GM10266 (cell line): ENCODE results near the gene LTBP1.

Source experiments
- DNase-seq: peaks from one replicate; pipeline ENCODE4 v3.0.0; 2012; ENCODE audit errors: extremely low spot score
- CTCF ChIP-seq: IDR thresholded peaks from 2 replicates; pipeline ENCODE4 v1.5.1; 2012; ENCODE audit warnings: mild to moderate bottlenecking, low read depth; ENCODE audit not compliant: control insufficient read depth, insufficient read depth; ENCODE audit errors: missing control alignments

The LTBP1 gene

GRCh38 chr2:33022395-33022985, 75.7 kb downstream of the LTBP1 start:
- TF ChIP-seq CTCF = no peak
- no peak for DNase-seq

- DNase-seq = no peak
- no peak for TF ChIP-seq CTCF
These were observed 76.4 kb downstream of the LTBP1 start for GRCh38 chr2:33022989-33023727.

GRCh38 chr2:33023728-33024500, 77.2 kb downstream of the LTBP1 start:
- TF ChIP-seq CTCF = no peak
- DNase-seq = no peak

- DNase-seq = no peak
These were observed 78.0 kb downstream of the LTBP1 start for GRCh38 chr2:33024758-33025157.

GRCh38 chr2:33029459-33029858, 82.7 kb downstream of the LTBP1 start:
- no peak for TF ChIP-seq CTCF
- no peak for DNase-seq

More at GRCh38 chr2:33024758-33025157, 78.0 kb downstream of the LTBP1 start:
- TF ChIP-seq CTCF = no peak

- DNase-seq = no peak
- TF ChIP-seq CTCF = no peak
These were observed 83.2 kb downstream of the LTBP1 start for GRCh38 chr2:33029926-33030325.
